Central memory CD8-positive, alpha-beta T cell (primary cell): ENCODE measurements around the gene CDH8.
"Not testable (repeated sequence)": the region's sequence is repeated elsewhere in the genome, so short reads cannot be mapped to it uniquely, and the experiment has no call there.

Experiments used
- ATAC-seq: fragments of 150-1000 bp; cut with Tn5 transposase; replicated peaks from 2 replicates; pipeline ENCODE4 v1.10.0; 2022; ENCODE audit warnings: mild to moderate bottlenecking, moderate FRiP score, moderate number of reproducible peaks; ENCODE audit not compliant: poor library complexity, severe bottlenecking; ENCODE audit errors: extremely low read depth
- DNase-seq, 2 donors: peaks; one replicate each; pipeline ENCODE4 v3.0.0; 2021; ENCODE audit warnings: low spot score in 2 of 2
- H3K27ac Mint-ChIP-seq: one replicate; pipeline ENCODE4 v1.8.0; 2022; ENCODE audit warnings: low read depth, mild to moderate bottlenecking, moderate library complexity, mixed read lengths
- H3K27me3 Mint-ChIP-seq: one replicate; pipeline ENCODE4 v1.8.0; 2022; ENCODE audit warnings: mixed read lengths
- H3K36me3 Mint-ChIP-seq: one replicate; pipeline ENCODE4 v1.8.0; 2022; ENCODE audit warnings: mild to moderate bottlenecking, moderate library complexity, mixed read lengths; ENCODE audit not compliant: insufficient read depth
- H3K4me1 Mint-ChIP-seq: one replicate; pipeline ENCODE4 v1.8.0; 2022; ENCODE audit warnings: mixed read lengths
- H3K4me3 Mint-ChIP-seq: one replicate; pipeline ENCODE4 v1.8.0; 2022; ENCODE audit warnings: mild to moderate bottlenecking, moderate library complexity, mixed read lengths
- H3K9me3 Mint-ChIP-seq: one replicate; pipeline ENCODE4 v1.8.0; 2022; ENCODE audit warnings: mixed read lengths

Gene CDH8

DNA sequence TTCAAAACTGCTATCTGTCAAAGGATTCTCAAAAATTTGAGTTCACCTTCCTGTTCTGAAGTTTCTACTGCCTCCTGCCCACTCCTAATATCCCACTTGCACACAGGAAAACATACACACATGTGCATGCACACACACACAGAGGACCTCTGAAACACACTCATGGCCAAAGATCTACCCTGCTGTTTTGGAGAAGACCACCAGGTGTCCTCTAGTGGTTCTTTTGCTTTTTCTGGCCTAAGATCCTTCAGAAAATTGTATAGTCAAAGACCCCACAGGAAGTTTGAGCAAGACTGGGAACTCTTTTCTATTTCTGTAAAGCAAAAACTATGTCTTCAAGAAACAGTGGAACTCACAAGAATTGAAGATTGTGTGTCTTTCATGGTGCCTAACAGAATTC lies 90.2 kb downstream of the CDH8 start:
- H3K27ac Mint-ChIP-seq = no peak overlapping the region
- DNase-seq (no peak), ATAC-seq (no peak)
- no peak overlapping the region for H3K4me3 Mint-ChIP-seq
- H3K27me3 Mint-ChIP-seq = no peaks in the 10 kb centered on the region
- H3K36me3 Mint-ChIP-seq = no peaks in the 10 kb centered on the region
- H3K9me3 Mint-ChIP-seq = peaks cover 40% of the 10 kb centered on the region
- no peaks in the 10 kb centered on the region for H3K4me1 Mint-ChIP-seq

DNA sequence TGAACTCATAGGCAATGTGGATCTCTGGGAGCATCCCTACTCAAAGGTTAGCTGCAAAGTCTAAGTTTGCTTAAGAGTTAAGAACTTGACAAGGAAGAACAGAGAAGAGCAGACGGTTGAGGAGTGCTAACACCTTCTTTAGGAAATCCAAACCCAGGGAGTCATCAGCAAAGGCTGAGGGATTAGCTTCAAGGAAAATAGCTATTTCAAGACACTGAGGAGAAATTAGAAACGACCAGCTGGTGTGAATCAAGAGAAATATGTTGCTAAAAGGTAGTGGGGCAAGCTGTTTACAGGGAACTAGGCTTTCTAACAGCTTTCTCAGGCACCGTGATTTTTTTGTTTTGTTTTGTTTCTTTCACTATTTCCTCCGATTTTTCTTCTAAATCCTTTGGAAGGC lies 90.7 kb downstream of the CDH8 start:
- H3K4me3 Mint-ChIP-seq = no peak overlapping the region
- peaks cover 40% of the 10 kb centered on the region for H3K9me3 Mint-ChIP-seq
- no peak for DNase-seq
- H3K36me3 Mint-ChIP-seq = no peaks in the 10 kb centered on the region
- no peaks in the 10 kb centered on the region for H3K4me1 Mint-ChIP-seq
- no peak overlapping the region for H3K27ac Mint-ChIP-seq
- ATAC-seq = no peak
- no peaks in the 10 kb centered on the region for H3K27me3 Mint-ChIP-seq

DNA sequence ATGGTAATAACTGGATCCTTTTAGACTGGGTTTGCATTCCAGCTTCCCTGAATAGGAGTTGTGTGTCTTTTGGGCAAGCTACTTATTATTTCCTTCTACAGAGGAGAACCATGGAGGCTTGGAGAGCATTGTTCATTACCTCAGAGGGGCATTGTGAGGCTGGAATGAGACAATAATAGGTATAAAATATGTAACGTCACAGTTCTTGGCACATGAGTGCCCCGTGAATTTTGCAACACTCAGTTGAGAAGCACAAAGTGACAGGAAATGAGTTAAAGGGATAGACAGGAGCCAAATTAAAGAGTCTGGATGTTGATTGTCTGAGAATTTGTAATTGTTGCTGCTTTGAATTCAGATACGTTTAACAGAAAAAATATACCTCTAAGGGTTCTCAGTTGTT lies 92.2 kb downstream of the CDH8 start:
- peaks cover 40% of the 10 kb centered on the region for H3K9me3 Mint-ChIP-seq
- ATAC-seq (no peak), DNase-seq (no peak)
- H3K27me3 Mint-ChIP-seq = no peaks in the 10 kb centered on the region
- no peak overlapping the region for H3K27ac Mint-ChIP-seq
- H3K4me3 Mint-ChIP-seq = no peak overlapping the region
- no peaks in the 10 kb centered on the region for H3K36me3 Mint-ChIP-seq
- H3K4me1 Mint-ChIP-seq = no peaks in the 10 kb centered on the region

DNA sequence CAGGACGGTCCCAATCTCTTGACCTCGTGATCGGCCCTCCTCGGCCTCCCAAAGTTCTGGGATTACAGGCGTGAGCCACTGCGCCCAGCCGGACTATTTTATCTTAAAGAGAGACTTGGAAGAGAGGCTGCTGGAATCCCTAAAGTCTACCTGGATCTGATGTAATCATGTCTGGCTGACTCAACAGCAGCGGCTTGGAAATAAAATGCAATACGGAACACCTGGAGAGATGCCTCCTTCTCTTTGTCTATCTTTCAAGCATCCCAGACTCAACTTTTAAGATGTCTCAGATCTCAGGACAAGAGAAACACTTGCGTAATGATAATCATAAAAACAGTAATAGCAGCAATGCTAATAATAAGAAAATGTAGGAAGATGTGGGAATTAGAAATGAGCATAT lies 95.6 kb downstream of the CDH8 start:
- ATAC-seq = no peak
- Mint-ChIP-seq H3K27me3 (no peaks in the 10 kb centered on the region), H3K4me1 (no peaks in the 10 kb centered on the region), H3K4me3 (no peak overlapping the region), H3K9me3 (peaks cover 32% of the 10 kb centered on the region), H3K36me3 (no peaks in the 10 kb centered on the region), H3K27ac (no peak overlapping the region)
- DNase-seq = no peak

DNA sequence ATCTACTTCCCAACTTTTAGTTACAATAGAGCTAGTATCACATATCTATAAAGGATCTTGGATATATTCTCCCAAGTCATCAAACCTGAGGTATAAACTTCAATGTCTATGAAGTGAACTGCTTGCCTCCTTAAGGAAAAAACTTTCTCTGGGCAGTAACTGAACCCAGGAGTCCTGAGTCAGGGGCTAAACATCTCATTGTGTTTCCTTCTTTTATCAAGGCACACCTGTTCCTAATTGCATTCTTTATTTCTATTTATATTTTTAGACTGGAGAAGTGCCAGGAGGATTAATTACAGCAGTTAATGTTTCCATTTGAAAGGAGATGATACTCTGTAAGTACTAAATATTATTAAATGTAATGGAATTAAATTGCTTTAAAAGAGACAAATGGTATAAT lies 98.6 kb downstream of the CDH8 start:
- no peak for ATAC-seq
- no peaks in the 10 kb centered on the region for H3K36me3 Mint-ChIP-seq

DNA sequence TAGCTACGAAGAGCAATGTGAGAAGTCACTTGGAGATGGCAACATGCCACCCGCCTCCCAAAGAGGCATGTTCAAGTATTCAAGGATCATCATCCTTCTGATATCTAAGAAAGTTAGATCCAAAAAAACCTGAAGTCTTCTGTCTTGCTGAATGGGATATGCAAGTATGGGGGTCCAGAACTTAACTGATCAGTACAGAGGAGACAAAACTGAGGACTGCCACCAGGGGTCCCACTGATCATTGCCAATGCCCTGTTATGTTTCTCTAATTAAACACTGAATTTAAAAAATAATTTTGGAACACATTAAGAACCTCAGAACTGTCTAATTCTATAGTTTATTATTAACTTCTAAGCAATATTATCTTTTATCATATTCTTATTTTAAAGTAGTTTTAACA lies 99.7 kb downstream of the CDH8 start:
- H3K27ac Mint-ChIP-seq = no peak overlapping the region
- H3K4me3 Mint-ChIP-seq = no peak overlapping the region
- H3K9me3 Mint-ChIP-seq = peaks cover 10% of the 10 kb centered on the region
- H3K36me3 Mint-ChIP-seq = no peaks in the 10 kb centered on the region
- DNase-seq (no peak), ATAC-seq (no peak)
- H3K27me3 Mint-ChIP-seq = no peaks in the 10 kb centered on the region
- H3K4me1 Mint-ChIP-seq = no peaks in the 10 kb centered on the region

More for the DNA sequence above, 98.6 kb downstream of the CDH8 start:
- Mint-ChIP-seq H3K4me3 (no peak overlapping the region), H3K27ac (no peak overlapping the region), H3K4me1 (no peaks in the 10 kb centered on the region), H3K9me3 (peaks cover 20% of the 10 kb centered on the region), H3K27me3 (no peaks in the 10 kb centered on the region)
- DNase-seq = no peak

DNA sequence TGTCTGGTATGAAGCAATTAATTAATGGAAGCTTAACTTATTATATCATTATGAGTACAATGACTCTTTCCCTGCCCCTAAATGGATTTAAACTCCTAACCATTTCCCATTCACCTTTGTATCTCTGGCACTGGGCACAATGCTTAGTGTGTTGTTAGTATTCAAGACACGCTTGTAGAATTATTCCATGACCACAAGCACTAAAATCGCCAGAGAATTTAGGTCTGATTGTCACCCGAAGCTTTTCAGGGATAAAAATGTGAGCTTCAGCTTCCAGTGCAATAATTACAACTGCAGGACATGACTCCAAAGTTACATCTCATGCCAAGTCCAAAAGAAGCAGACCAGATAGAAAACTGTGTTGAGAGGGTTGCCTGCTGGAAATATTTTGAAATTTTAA lies 101.6 kb downstream of the CDH8 start:
- Mint-ChIP-seq H3K27ac (no peak overlapping the region), H3K4me1 (no peaks in the 10 kb centered on the region), H3K4me3 (no peak overlapping the region), H3K9me3 (peaks cover 10% of the 10 kb centered on the region), H3K27me3 (no peaks in the 10 kb centered on the region), H3K36me3 (no peaks in the 10 kb centered on the region)
- ATAC-seq (no peak), DNase-seq (no peak)

DNA sequence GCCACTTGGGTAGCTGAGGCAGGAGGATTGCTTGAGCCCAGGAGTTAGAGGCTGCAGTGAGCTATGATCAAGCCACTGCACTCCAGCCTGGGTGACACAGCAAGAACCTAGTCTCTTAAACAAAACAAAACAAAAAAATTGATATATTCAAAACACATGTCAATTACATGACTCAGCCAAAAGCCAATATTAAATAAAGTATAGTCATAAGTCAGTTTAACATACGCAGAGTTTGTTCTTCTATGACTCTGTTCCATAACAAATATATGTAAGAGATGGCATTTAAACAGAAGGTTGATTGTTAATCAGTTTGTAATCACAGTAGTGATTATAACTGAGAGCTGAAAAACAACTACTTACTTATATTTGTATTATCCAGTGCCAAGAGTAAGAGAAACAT lies 106.5 kb downstream of the CDH8 start:
- Mint-ChIP-seq H3K4me1 (no peaks in the 10 kb centered on the region), H3K4me3 (no peak overlapping the region), H3K27ac (no peak overlapping the region), H3K9me3 (peaks cover 10% of the 10 kb centered on the region), H3K27me3 (no peaks in the 10 kb centered on the region), H3K36me3 (no peaks in the 10 kb centered on the region)
- no peak for ATAC-seq
- no peak for DNase-seq

DNA sequence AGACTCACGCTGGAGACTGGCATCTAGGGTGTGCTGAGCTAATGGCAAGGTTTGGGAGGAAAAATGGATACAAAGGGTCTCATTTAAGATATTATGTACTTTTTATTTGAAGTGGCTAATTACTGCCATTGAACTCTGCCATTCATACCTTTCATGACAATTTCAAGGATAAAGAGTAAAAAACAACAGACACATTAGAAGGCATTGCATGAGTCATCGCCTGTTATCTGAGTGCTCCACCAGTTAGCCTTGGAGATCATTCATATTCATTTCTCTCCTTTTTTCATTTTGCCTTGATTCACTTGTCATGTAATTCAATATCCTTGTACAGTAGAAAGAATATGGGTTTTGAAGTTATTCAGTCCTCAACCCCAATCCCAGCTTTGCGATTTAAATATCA lies 109.5 kb downstream of the CDH8 start:
- no peak overlapping the region for H3K4me3 Mint-ChIP-seq
- H3K9me3 Mint-ChIP-seq = peaks cover 6% of the 10 kb centered on the region
- H3K27ac Mint-ChIP-seq = no peak overlapping the region
- no peaks in the 10 kb centered on the region for H3K27me3 Mint-ChIP-seq
- H3K36me3 Mint-ChIP-seq = no peaks in the 10 kb centered on the region
- no peaks in the 10 kb centered on the region for H3K4me1 Mint-ChIP-seq
- DNase-seq = no peak
- ATAC-seq = no peak

DNA sequence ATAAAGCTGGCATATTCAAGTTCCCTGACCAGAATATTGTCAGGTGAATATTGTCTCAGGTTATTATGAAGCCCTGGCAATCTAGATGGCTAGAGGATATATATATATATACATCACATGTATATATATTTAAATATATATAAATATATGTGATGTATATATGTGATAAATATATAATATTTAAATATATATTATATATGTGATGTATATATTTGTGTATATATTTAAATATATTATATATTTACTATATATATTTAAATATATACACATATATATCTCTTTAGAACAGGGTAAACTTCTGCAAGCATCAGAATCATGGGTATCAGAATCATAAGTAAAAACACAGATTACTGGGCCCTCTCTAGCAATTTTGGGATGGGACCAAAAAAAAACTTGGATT lies 112.6 kb downstream of the CDH8 start:
- H3K4me3 Mint-ChIP-seq = no peak overlapping the region
- no peaks in the 10 kb centered on the region for H3K36me3 Mint-ChIP-seq
- H3K9me3 Mint-ChIP-seq = peaks cover 6% of the 10 kb centered on the region
- ATAC-seq (no peak), DNase-seq (no peak)
- H3K27ac Mint-ChIP-seq = no peak overlapping the region
- no peaks in the 10 kb centered on the region for H3K27me3 Mint-ChIP-seq
- H3K4me1 Mint-ChIP-seq = no peaks in the 10 kb centered on the region

DNA sequence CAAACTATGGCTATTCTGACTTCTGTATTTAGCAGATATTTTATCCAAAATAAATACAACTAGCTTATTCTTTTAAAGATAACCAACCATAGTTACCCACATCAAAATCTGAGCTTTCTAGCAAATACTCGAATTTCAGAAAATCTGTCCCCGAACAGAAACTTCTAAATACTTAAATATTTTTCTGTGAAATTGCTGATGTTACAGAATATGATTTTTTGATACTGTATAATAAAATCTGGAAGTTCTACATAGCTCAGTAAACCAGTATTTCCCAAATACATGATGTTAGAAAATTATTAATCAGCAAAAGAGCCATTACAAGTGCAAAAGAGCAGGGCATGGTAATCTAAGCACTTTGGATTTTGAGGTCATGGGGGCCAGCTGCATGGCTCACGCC lies 114.9 kb downstream of the CDH8 start:
- ATAC-seq = no peak
- no peak overlapping the region for H3K27ac Mint-ChIP-seq
- no peaks in the 10 kb centered on the region for H3K27me3 Mint-ChIP-seq

DNA sequence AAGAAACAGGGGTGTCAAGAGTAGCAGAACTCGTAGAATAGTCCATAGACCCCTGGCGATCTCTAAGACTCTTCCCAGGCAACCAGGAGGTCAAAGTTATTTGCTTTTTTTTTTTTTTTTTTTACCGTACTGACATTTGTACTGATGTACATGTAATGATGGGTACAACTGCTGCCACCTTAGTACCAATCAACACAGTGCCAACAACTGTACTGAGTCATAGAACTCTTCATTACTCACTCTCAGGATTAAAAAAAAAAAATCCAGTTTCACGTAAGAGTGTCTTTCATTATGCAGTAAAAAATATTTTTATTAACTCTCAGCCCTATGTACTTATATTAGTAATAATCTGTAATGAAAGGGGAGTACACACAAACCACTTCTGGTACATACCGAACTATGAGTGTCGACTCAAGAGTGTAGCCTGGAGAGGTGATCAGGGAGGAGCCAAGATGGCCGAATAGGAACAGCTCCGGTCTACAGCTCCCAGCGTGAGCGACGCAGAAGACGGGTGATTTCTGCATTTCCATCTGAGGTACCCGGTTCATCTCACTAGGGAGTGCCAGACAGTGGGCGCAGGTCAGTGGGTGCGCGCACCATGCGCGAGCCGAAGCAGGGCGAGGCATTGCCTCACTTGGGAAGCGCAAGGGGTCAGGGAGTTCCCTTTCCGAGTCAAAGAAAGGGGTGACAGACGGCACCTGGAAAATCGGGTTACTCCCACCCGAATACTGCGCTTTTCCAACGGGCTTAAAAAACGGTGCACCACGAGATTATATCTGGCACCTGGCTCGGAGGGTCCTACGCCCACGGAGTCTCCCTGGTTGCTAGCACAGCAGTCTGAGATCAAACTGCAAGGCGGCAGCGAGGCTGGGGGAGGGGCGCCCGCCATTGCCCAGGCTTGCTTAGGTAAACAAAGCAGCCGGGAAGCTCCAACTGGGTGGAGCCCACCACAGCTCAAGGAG lies 118.1 kb downstream of the CDH8 start:
- not testable (repeated sequence) for H3K27me3 Mint-ChIP-seq, H3K36me3 Mint-ChIP-seq, H3K4me3 Mint-ChIP-seq, H3K27ac Mint-ChIP-seq, DNase-seq, H3K4me1 Mint-ChIP-seq, ATAC-seq
- H3K9me3 Mint-ChIP-seq = peaks cover 16% of the 10 kb centered on the region

More for the DNA sequence above, 114.9 kb downstream of the CDH8 start:
- no peaks in the 10 kb centered on the region for H3K36me3 Mint-ChIP-seq
- no peak for DNase-seq
- H3K9me3 Mint-ChIP-seq = peaks cover 15% of the 10 kb centered on the region
- H3K4me3 Mint-ChIP-seq = no peak overlapping the region
- no peaks in the 10 kb centered on the region for H3K4me1 Mint-ChIP-seq

DNA sequence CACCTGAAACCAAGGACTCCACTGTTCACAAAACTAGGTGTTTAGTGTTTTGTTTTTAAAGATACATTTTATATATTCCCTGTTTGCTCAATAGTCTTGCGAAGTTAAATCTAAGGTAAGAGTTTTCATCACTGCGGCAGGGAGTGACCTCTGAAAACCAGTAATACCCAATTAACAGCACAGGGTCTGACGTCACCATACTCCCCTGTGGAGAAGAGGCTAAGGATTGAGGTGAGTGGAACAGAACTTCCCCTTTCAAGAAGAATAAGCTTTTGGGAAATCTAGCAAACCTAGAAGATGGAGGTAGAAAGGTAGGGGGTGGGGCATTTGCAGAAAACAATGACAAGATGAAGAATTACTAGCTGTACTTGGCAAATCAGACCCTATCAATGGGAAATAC lies 120.7 kb downstream of the CDH8 start:
- ATAC-seq (no peak), DNase-seq (no peak)
- no peaks in the 10 kb centered on the region for H3K36me3 Mint-ChIP-seq
- H3K27ac Mint-ChIP-seq = no peak overlapping the region
- no peak overlapping the region for H3K4me3 Mint-ChIP-seq
- no peaks in the 10 kb centered on the region for H3K4me1 Mint-ChIP-seq
- no peaks in the 10 kb centered on the region for H3K27me3 Mint-ChIP-seq
- peaks cover 21% of the 10 kb centered on the region for H3K9me3 Mint-ChIP-seq
